Right hindlimb (tissue), 1 donor: Measurements from ENCODE around the gene ME1.
"Not testable (repeated sequence)": the region's sequence is repeated elsewhere in the genome, so short reads cannot be mapped to it uniquely, and the experiment has no call there.

Experiments
- DNase-seq: peaks from one replicate; pipeline ENCODE4 v3.0.0-alpha.2; 2018

ME1 gene

DNA sequence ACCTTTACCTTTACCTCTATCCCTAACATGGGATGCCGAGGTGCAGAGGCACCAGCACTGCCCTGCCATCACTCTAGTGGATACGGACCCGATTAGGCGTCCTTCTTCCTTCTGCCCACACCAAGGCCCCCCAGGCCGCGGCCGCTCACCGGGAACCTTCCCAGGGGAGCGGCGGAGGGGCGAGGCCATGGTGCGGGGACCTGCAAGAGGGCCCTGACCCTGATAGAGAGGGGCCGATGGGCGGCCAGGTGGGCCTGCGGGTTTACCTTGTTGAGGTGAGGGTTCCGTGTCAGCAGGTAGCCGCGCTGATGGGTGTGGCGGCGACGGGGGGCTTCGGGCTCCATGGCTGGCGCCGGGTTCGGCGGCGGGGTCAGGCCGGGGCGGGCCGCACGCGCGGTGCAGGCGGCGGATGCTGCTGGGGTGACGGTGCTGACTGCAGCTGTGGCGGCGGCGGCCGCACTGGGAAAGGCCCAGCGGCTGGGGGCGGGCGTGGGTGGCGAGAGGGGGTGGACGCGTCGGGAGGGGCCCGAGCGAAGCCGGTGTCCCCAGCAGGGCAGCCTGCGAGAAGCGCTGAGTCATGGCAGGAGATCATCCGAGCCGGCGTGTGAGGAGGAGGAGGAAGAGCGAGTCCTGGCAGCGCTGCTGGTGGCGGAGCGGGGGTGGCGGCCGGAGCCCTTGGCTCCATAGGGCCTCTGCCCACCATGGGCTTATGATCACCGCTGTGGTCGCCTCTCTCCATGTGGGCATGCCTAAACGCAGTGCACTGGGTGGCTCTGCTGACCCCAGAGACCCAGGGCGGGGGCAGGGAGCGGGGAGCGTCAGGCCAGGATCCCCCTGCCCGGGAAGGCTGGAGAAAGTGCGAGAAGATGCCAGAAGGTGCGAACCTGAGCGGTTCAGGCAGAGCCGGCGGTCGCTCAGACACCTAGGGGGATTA is at the start of gene ME1:
TSS of gene ME1 (minus strand) at position 441 of the 934 bp plus-strand sequence. CDS start at position 344, 97 bp downstream.
- peak; percentile 79 for DNase-seq

DNA sequence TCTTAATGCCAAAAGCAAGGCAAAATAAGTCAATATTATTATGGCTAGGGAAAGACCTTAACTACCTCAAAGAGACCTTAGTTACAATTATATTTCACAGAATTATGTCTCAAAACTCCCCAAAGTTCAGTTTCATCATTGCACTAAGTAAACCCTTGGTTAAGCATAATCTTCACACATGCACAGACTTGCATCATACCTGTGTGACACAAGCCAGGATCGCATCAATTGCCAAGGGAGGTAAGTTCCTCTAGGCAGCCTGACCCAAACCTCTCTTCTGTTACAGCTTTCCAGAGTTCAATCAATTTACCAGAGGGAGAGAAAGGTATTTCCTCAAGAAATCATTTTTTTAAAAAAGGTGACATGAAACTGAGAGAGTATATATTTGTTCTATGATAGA is 49.6 kb upstream of the ME1 start:
- no peak for DNase-seq

DNA sequence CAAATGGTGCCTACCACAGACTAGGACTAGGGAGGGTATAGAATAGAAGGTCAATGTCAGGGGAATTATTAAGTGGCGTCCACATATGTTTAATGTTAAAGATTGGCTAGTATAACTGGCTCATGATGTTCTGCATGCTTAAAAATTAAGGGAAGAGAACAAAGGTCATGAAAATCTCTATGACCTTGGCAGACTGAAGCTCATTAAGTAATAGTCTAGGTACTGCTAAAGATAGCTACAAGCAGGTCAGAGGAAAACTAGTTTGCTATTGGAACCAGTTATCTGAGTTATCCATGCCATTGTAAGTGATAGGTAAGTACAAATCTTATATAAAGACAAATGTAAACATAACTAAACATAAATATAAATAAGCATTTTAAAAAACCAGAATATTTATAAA is 48.5 kb upstream of the ME1 start:
- no peak for DNase-seq

DNA sequence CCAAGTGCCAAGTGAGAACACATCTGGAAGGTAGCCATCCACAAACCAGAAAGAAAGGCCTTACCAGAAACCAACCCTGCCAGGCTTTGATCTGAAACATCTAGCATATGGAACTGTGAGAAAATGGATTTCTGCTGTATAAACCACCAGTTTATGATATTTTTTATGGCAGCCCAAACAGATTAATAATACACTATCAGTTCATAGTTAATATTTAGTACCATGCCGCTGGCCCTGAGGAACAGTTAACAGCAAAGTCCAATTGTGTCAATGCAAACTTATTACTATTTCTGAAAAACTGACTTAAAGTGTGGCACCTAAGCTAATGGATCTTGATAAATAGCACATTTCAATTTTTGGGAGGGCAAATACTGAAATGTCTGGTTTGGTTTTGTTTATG is 46.1 kb upstream of the ME1 start:
- no peak for DNase-seq

DNA sequence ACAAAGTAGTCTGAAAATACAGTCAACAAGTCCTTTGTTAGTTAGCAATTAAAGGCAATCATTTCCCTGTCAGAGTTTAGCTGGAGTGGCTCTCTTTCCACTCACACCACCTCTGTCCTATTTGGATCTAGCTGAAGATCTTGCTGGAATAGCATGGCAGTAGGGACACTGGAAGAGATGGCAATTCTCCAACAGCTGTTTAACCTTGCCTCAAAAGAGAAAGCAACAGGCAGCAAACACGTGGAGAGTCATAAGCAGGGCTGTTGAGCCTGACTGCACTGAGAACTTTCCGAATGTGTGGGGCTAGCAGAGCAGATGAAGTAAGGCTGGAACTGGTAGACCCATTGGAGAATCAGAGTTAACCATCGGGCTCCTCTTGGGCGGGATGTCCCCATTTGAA is 43.5 kb upstream of the ME1 start:
- no peak for DNase-seq

DNA sequence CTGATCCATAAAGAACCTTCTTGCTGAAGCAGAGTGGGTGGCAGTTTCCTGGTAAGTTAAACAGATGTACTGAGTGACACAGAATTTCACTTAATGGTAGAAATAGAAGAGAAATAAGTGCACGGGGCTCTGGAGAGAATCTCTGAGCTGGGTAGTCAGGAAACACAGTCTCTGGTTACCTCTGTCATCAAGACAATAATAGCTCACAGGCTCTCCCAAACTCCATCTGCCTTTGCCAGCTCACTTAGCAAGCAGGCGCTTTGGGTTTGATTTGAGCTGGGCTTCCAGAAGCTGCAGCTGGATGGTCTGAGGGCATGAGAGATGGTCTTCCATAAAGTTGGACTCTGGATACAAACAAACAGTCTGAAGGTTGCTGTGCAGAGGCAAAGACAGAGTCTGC is 41.9 kb upstream of the ME1 start:
- no peak for DNase-seq

DNA sequence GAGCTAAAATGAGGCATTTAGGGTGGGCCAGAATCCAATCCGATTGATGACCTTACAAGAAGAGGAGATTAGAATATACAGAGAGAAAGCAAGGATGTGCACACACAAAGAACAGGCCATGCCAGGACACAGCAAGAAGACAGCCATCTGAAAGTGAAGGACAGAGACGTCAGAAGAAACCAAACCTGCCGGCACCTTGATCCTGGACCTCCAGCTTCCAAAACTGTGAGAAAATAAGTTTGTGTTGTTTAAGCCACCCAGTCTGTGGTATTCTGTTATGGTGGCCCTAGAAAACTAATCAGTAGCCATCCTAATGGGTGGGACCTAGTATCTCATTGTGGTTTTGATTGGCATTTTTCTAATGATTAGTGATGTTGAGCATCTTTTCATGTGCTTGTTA is 39.7 kb upstream of the ME1 start:
- no peak for DNase-seq

DNA sequence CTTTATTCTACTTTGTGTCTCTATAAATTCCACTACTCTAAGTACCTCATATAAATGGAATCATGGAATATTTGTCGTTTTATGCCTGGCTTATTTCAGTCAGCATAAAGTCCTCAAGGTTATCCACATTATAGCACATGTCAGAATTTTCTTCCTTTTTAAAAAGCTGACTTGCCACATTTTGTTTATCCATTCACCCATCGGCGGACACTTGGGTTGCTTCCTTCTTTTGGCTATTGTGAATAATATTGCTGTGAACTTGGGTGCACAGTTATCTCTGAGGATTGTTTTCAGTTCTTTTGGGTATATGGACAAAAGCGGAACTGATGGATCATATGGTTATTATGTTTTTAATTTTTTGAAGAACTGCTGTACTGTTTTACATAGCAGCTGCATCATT is 39.1 kb upstream of the ME1 start:
- DNase-seq, result no peak

DNA sequence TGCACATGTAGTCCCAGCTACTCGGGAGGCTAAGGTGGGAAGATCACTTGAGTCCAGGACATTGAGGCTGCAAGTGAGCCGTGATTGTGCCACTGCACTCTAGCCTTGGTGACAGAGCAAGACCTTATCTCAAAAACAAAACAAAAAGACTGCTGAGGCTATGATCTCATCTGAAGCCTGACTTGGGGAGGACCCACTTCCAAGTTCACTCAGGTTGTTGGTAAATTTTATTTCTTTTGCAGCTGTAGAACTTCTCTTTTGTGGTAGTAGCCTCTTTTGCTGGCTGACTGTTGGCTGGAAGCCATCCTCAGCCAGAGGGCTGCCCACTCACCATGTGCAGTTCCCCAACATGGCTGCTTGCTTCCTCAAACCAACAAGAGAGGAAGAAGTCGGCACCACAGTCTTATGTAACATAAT is 36.8 kb upstream of the ME1 start:
- no peak for DNase-seq

DNA sequence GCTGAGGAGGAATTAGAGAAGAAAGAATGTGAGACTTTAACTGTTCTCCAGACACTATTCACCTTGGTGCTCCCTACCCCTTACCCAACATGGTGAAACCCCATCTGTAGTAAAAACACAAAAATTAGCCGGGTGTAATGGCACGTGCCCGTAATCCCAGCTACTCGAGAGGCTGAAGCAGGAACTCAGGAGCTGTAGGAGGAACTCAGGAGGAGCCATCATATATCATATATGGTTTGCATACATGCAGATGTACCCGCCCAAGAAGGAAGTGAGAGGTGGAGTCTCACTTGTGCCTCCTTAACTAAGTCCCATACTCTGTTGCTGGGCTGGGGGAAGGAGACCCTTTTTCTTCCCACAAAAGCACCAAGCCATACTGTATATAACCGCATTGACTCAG is 35.5 kb upstream of the ME1 start:
- no peak for DNase-seq

DNA sequence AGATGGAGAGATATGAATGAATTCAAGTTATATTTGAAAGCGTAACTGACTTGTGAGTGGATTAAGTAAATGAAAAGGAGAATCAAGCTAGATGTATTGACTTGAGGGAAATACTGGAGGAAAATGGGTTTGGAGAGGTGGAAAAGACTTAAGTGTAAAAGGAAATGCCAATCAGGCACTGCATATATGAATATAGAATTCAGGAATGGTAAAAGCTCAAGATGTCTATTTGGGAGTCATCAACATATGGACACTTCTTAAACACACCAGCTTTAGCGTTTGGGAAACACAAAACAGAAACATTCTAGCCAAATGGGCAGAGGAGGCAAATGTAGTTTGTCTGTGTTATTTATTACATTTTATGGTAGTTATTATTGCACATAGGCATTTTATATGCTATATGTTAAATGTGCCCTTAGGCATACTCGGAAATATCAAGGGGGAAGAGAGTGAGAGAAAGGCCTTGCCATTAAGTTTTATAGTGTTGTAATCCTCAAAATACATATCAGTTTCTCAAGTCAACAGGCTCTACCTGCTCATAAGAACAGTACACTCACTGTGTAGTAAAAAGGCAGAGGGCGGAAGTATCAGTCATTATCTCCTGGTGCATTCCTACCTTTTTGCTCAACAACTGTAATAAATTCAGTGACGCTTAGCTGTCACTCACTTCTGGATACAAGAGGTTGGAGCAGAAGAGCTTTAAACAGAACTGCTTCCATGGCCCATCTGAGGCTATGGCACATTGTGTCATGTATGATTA is 33.7 kb upstream of the ME1 start:
- no peak for DNase-seq

DNA sequence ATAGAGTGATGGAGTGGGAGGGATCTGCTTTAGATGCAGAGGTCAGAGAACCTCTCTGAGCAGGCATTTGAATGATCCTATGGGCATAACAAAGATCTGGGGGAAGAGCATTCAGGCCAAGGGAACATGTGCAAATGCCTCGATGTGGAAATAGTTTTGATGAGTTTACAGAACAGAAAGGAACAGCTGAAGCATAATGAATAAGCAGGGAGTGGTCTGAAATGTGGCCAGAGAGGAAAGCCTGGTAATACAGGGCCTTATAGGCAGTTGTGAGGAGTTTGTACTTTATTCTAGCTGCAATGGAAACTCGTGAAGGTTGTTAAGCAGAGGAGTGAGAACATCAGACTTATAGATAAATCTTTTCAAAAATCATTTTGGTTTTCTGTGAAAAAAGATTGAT is 33.0 kb upstream of the ME1 start:
- DNase-seq, result no peak

DNA sequence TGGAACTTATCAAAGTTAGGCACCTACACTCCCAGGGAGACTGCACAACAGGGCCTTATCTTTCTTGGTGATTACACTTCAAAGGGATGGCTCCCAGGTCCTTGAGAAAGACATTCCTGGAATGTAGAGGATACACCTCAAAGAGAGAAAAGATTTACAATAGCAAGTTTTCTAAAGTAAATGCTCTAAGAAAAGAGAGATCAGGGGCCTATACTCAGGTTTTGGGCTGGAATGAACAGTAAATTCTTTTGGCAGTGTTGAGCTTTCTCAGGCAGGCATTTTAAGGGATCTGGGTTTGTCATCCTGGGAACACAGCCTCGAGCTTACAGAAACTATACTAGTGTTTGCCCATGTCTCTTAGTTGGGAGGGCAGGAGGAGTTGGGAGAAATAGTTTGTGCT is 31.7 kb upstream of the ME1 start:
- no peak for DNase-seq

DNA sequence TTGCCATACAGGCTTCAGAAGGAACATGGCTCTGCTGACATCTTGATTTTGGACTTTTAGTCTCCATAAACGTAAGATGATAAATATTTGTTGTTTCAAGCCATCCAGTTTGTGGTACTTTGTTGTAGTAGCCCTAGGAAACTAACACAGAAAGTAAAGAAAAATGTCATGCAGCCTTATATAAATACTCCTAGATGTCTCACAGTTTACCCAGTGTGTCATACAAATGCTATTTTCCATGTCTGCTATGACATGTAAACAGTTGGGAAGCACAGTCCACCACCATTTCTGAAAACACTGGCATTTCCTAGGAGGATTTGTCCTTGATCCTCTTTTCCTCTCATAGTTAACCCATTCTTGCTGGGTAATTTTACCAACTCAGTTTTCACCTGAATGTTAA is 30.6 kb upstream of the ME1 start:
- no peak for DNase-seq

DNA sequence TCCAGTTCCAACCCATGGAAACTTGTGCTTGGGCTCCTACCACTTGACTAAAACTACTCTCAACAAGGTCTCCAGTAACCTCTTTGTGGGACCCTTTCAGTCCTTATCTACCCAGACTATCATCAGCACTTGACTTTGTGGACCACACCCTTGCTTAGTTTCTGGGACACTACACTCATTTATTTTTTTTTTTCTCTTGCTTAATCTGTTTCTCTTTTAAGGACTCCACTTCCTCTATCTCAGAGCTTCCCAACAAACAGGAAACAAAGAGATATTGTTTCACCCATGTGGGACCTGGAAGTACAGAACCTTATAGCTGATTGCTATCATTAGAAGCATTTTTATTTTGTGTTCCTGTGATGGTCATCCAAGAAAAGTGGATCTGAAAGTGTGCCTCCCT is 28.8 kb upstream of the ME1 start:
- DNase-seq, result no peak

DNA sequence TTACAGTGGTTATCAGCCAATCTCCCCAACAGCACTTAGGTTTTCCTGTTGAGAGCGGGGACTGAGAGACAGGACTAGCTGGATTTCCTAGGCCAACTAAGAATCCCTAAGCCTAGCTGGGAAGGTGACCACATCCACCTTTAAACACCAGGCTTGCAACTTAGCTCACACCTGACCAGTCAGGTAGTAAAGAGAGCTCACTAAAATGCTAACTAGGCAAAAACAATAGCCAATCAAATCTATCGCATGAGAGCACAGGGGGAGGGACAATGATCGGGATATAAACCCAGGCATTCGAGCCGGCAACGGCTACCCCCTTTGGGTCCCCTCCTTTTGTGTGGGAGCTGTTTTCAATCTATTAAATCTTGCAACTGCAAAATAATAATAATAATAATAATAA is 19.2 kb upstream of the ME1 start:
- not testable (repeated sequence) for DNase-seq

DNA sequence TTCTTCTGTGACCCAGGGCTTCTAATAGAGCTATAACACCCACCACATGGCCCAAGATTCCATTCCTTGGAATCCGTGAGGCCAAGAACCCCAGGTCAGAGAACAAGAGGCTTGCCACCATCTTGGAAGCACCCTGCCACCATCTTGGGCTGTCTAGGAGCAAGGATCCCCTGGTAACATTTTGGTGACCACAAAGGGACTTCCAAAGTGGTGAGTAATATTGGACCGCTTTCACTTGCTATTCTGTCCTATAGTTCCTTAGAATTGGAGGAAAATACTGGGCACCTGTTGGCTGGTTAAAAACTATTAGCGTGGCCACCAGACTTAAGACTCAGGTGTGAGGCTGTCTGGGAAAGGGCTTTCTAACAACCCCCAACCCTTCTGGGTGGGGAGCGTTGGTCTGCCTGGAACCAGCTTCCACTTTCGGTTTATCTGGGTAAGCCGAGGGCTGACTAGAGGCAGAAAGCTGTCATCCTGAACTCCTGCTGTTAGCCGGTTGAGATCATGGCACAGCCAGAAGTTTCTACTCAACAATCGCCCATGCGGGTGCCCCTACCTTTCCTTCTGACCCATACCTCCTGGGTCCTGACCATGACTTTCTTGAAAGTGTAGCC is 13.3 kb upstream of the ME1 start:
- DNase-seq, result not testable (repeated sequence)

DNA sequence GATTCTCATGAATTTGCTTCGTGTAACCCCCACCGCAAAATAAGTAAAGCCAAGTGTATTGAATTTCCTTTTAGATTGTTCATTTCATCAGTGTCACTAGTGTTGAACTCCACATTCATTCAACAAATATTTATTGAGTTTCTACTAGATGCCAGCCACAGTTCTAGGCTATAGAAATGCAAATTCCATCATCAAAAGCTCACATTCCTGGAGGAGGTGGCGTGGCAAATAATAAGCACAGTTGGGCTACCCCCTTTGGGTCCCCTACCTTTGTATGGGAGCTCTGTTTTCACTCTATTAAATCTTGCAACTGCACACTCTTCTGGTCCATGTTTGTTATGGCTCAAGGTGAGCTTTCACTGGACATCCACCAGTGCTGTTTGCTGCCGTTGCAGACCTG is 12.7 kb upstream of the ME1 start:
- no peak for DNase-seq

DNA sequence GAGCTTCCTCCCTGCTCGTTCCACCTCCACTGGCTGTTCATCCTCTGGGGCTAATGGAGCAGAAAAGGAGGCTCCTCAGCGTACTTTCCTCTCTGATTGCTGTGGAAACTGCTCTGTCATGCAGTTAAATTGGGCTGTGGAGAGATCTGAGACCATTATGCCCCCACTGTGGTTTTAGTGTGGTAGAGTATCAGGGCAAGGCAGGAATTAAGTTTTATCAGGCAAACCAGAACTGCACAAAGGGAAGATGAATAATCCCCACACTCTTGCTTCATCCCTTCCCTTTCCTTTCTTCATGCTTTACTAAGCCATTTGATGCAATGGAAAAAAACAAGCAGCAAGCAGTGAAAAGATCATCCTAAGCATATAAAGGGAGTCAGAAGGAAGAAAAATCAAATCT is 11.9 kb upstream of the ME1 start:
- no peak for DNase-seq

DNA sequence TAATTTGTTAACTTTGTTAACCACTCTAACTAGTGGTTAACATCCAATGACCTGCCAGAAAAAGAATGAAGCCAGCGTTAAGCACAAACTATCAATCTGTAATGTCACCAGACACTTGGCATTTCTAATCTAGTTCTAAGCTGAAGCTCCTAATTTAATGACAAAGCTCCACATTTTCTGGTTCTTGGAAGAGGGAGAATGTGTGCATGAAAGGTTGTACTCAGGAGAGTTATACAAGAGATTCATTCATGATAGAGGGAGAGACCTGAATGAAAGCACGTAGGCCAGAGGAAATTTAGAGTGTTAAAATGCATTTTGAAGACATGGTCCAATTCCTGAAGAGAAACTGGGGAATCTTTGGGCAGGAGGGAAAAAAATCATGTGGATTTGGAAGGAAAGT is 8.3 kb upstream of the ME1 start:
- no peak for DNase-seq

DNA sequence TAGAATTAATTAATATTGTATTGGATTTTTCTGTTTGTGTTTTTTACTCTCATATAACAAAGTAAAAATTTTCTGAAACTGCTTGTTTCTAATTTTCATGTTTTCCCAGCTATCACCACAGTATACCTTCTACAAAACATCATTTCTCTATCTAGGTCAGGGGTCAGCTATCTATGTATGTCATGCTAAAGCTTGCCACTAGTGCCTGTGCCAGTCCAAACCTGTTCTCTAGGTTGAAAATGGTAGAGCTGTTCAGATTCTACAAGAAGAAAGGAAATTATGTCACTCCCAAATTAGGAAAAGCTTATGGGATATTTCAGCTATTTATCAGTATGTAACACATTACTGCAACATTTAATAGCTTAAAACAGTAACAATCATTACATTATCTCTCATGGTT is 5.8 kb upstream of the ME1 start:
- no peak for DNase-seq

DNA sequence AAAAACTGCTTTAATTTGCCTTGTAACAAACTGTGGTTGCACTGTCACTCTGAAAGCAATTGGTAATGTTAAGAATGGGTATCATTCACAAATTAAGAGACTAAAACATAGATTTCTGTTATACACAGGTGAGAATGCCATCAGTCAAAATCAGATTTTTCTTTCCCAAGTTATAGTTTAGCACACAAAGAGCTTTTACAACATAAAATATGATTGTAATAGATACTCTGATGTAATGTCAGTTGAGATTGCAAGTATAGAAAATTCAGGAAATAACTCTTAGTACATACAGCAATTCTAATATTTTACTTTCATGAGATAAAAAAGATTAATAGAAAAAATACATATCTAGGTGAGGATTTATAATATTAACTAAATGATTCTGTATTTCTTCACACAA is 2.3 kb upstream of the ME1 start:
- no peak for DNase-seq

DNA sequence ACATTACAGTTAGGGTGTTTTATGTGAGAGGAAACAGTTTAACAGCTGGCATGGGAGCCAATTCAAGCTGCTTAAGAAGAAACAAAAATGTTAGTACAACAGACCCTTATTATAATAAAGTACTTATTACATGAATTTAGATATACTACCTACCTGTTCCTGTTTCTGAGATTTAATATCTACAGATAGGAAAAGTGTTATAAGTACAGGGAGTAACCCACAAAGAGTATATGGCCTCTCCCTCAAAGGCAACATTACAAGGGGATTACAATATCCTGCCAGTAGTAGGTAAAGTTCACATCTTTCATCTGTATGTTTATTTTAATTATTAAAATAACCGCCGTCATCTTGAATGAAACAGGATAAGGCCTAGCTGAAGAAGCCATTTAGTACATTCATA is 1.8 kb upstream of the ME1 start:
- no peak for DNase-seq
